Posterior cingulate gyrus (tissue), 11 donors: ENCODE results near the gene PDXK.

Experiments used
- DNase-seq, 10 donors: peaks; one replicate each; pipeline versions ENCODE4 v3.0.0 to v3.0.0-alpha.2; 2020 to 2021; ENCODE audit warnings: mixed read lengths in 3 of 10
- intact Hi-C: fragments of 100-400 bp; cut with DNase I; formaldehyde crosslinking; loops from one replicate; pipeline ENCODE4 v1.15.1; 2023

The PDXK gene

DNA sequence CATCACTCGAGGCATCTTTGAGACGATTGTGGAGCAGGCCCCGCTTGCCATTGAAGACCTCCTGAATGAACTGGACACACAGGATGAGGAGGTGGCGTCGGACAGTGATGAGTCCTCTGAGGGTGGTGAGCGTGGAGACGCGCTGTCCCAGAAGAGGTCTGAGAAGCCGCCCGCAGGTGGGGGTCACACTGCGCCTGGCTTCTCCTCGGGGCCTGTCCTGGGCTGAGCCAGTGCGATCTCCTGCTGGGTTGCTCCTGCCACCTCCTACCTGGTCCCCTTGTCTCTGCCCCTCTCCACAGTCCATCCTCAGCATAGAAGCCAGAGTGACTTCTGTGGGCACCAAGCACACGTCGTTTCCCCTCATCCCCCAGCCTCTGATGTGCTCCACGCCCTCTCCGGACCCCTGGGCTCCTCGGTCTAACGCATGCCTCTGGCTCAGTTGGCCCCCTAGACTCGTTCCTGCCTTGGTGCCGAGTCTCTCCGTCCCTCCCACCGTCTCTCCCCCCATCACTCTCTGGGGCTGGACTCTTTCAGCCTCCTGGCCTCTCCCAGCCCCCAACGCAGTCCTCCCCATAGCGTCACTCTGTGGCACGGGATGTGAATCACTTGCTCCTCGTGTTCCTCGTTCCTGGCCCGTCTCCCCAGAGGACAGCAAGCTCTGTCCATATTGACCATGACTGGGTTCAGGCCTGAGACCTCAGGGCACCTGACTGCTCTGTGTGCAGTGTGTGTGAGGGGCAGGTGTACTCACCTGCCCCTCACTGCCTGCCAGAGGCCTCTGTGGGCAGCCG is 79.2 kb downstream of the PDXK start:
- intact Hi-C loops = no loop called here
- DNase-seq = no peak

DNA sequence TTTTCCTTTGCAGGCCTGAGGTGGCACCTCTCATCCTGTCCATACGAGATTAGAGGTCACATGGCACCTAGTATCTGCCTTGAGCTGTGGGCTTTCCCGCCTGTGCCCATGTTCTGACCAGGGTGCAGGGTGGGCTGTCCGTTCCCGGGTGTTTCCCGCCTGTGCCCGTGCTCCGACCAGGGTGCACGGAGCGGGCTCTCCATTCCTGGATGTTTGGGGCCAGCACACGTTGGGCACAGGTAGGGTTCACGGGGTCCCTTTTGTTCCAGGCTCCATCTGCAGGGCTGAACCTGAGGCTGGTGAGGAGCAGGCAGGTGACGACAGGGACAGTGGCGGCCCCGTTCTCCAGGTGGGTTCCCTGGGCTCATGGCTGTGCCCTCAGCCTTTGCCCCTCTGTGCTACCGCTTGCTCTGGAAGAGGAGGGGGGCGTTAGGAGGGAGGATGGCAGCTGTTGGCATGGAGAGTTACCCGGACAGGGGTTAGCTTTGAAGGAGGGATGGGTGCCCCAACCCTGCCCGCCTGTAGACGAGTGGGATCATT is 80.4 kb downstream of the PDXK start:
- intact Hi-C loops = no loop called here
- no peak for DNase-seq

- no peak for DNase-seq
- intact Hi-C loops = no loop called here
Measured at GRCh38 chr21:43800124-43800523, 81.2 kb downstream of the PDXK start.

DNA sequence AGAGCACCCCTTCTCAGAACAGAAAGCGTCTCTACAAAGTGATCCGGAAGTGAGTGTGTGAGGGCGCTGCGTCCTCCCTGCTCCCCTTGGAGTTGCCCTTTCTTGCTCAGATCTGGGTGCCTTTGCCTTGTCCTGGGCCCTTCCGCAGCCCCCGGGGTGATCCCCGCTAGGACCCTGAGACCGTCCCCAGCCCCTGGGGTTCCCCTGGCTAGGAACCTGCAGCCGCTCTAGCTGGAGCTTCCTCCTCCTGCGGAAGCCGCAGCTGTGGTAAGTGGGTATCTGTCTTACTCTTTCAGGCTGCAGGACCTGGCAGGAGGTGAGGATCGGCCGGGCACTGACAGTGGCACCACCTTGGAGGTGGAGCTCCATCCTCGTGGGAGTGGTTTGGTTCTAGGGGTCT is 81.6 kb downstream of the PDXK start:
- no peak for DNase-seq
- intact Hi-C loops = no loop called here

GRCh38 chr21:43801006-43801783 is 82.3 kb downstream of the PDXK start:
- DNase-seq = no peak
- intact Hi-C loops = no loop called here

DNA sequence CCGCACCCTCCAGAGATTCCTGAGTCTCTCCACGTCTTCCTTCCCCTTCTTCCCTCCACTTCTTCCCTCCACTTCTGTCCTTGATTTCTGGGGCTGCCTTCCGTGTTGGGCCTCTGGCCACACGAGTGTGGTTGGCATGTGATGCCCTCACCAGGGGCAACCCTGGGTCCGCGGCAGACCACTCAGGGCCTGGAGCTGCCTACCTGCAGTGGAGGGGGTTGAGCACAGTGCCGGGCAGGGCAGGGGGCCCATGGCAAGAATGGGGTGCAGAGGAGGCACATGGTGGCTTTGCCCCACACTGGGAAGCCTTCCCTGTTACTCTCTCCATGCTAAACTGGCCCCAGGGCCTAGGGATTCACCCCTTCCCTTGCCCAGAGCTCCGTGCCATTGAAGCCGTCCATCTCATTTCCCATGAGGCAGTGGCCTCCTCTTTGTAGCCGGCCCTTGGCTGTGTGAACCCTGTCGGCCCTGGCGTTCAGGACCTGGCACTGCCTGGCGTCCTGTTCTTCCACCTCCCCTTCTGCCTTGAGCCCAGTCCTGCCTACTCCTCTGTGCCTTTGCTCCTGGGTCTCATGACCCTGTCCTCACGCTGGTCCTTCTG is 83.9 kb downstream of the PDXK start:
- peak in 2 of 10 donors; percentile 35 to 61 for DNase-seq
- intact Hi-C loops = no loop called here

- DNase-seq = peak in 2 of 10 donors; percentile 73 to 84
Measured at GRCh38 chr21:43803558-43804300, 84.8 kb downstream of the PDXK start.

GRCh38 chr21:43805275-43805800 is 86.4 kb downstream of the PDXK start:
- DNase-seq = peak in 1 of 10 donors; percentile 45
- intact Hi-C loops = no loop called here

More at GRCh38 chr21:43803558-43804300, 84.8 kb downstream of the PDXK start:
- intact Hi-C loops = no loop called here

DNA sequence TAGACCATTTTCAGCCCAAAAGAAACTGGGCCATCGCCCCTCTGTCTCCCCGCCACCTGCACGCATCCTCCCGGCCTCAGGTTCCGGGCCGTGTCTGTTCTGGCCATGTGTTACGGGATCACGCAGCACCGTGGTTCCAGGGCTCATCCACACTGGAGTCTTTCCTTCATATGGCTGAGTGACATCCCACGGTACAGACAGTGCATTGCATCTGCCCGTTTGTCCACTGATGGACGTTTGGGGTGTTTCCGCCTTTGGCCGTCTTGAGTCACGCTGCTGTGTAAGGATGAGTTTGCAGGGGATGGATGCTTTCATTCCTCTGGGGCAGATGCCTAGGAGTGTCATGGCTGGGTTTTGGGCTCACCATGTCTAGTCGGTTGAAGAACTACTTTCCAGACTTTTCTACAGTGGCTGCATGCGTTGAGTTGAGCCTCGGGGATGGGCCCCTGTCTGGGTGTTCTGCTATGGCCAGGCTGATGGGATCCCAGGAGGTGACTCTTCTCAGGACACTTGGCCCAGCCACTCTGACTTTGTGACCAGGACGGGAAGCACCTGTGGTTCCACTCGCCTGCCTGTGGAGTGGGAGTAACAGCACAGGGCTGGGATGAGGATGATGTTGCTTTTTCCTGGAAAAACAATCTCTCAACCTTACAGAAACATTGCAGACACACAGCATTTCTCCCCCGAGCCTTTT is 87.2 kb downstream of the PDXK start:
- intact Hi-C loops = no loop called here
- peak in 2 of 10 donors; percentile 52 to 68 for DNase-seq

- DNase-seq = no peak
- intact Hi-C loops = no loop called here
Measured at GRCh38 chr21:43808367-43808766, 89.4 kb downstream of the PDXK start.

DNA sequence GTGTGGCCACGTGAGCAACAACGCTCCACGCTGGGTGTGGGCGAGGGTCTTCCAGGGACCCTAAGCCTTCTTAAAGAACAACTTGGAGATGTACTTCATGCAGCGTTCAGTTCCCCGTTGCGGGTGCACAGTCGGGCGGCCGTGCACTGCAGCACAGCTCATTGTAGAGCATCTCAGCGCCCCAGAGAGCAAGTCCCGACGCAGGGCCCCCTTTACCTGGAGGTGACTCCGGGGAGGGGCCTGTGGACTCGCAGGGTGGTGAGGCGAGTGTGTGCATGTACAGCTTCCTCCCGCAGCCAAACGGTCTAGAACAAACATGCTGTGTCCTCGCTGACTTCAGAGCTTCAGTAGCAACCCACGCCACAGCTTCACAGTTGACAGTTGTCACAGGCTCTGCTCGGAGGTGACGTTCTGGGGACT is 89.9 kb downstream of the PDXK start:
- peak in 2 of 10 donors; percentile 48 to 73 for DNase-seq
- intact Hi-C loops = no loop called here

DNA sequence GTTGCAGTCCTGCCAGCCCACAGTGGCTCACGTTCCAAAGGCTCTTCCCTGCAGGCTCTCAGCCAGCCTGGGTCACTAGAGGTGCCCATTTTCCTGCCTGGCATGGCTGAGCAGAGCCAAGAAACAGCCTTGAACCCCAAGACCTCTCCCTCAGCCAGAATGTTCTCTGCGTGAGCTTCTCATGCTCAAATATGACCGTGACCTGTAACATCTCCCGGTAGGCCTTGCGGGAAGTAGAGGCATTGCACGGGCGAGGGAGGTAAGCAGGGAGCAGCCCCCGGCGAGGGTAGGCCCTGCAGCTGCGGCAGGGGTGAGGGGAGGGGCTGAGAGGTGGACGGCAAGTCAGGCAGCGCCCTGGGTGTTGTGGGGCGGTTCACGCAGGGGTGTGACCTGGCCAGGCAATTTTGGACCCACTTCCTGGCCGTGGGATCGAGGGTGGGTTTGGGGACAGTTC is 90.4 kb downstream of the PDXK start:
- no peak for DNase-seq
- intact Hi-C loops = no loop called here

GRCh38 chr21:43809853-43810504 is 91.0 kb downstream of the PDXK start:
- no peak for DNase-seq

GRCh38 chr21:43810505-43811261 is 91.8 kb downstream of the PDXK start:
- intact Hi-C loops = loop anchor here (1.0 to 5.0 kb wide), 3 partner anchors 128 to 257 kb away; no protein-coding TSS in a partner anchor
- peak; percentile 64 to 97 (median 88) for DNase-seq

More at GRCh38 chr21:43809853-43810504, 91.0 kb downstream of the PDXK start:
- intact Hi-C loops = loop anchor here (1.0 to 5.0 kb wide), 3 partner anchors 128 to 257 kb away; no protein-coding TSS in a partner anchor

GRCh38 chr21:43811262-43812105 is 92.6 kb downstream of the PDXK start:
- intact Hi-C loops = loop anchor here (5.0 kb wide), 1 partner anchor 256 kb away; no protein-coding TSS in a partner anchor
- DNase-seq = no peak
